Renal cortex interstitium (tissue), 11 donors: Measurements from ENCODE around the gene C2orf42. TPM values are rescaled to one million over a fixed set of nuclear protein-coding genes. Genes with fewer than 3 reads are reported as not detected.
"Not testable (repeated sequence)": the region's sequence is repeated elsewhere in the genome, so short reads cannot be mapped to it uniquely, and the experiment has no call there.

ENCODE experiments used
- DNase-seq, 11 donors: peaks; one replicate each; pipeline ENCODE4 v3.0.0-alpha.2; 2013; ENCODE audit warnings: low read depth in 9 of 11, low spot score in 4 of 11; ENCODE audit errors: extremely low read depth in 1 of 11
- polyA plus RNA-seq, 3 donors: library from polyadenylated mRNA; unstranded; fragments of 120-200 nt; gene quantifications; one replicate each; pipeline ENCODE4 v1.2.1, GENCODE V29; 2013; ENCODE audit not compliant: insufficient read length in 3 of 3

C2orf42 gene
- polyA plus RNA-seq, 3 donors: 14.9 to 18.3 (median 15.5) TPM

DNA sequence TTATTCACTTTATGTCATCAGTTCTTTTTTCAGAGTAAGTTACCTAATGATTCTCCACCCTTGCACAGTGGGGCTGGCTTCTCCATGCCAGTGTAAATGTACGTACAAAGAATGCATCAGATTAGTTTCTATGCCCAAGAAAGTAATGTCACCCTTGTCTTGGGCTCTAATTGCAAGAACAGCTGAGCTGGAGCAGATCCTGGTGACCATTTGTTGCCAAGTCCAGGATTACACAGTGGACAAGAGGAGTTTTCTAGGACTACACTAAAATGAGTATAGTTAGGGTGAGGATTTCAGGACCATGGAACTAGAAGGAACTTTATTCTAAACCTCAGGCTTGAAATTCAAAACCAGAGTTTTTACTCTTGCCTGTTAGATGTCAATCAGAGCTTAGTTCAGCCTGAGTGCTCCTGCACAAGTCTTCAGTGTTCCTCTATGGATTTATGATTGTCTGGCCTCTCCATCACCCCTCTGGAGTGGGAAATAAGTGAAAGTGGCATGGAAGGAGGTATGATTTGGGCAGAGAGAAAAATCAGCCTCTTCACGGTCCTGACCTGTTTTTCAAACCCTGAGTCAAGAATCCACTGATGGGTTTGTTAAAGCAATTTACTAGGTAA is 73.8 kb downstream of the C2orf42 start:
- no peak for DNase-seq

DNA sequence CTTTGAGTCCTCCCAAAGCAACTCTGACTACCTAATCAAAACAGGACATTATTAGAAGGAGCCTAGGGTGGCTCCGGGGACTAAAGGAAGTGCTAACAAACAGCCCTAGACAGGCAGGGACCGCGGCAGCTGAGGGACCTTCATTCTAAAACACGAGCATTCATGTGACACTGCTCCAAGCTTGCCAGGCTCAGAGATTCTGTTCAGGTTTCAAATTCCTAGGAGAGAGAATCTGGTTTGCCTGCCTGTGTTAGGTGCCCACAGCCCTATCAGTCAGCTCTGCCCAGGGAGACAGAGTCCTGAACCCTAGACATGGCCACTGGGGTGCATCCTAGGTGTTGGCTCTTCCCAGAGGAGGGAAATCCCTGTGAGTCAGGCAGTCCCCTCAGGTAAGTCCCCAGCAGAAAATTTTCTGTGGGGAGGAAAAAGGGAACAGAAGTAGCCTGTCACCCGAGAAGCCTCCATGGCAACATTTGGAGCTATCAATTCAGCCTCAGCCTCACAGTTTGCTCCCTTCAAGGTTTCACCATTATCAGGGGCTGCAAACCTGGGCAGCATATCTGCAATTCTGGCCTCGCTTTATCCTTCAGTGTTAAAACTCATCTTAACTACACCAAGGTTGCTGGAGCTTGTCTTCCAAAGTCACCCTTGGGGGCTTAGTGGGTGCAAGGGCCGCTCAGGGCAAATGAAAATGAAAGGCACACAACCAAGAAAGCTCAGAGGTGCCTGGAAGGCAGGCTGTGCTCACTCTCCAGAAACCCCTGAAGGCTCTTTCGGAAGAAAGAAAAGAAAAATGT is 75.0 kb downstream of the C2orf42 start:
- DNase-seq: no peak

DNA sequence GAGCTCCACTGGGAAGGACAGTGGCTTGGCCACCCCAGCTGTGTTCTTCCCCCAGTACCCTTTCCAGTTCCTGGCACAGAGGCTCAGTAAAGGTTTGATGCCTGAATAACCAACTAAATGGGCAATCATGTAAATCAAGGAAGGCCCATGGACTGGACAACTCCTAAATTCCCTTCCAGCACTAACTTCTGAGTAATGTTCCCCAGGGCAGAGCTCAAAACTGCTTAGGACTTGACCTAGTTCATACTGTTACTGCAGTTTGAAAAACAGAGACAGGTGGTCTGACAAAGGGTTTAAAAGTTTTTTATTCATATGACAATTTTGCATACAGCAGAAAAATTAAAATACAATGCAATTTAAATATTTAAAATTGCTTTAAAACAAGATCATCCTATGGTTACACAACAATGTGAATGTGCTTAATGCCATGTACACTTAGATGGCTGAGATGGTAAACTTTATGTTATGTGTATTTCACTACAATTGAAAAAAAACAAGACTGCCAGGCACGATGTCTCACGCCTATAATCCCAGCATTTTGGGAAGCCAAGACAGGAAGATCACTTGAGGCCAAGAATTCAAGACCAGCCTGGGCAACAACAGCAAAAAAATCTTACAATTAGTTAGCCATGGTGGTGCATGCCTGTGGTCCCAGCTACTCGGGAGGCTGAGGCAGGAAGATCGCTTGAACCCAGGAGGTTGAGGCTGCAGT is 77.3 kb downstream of the C2orf42 start:
- DNase-seq: no peak

DNA sequence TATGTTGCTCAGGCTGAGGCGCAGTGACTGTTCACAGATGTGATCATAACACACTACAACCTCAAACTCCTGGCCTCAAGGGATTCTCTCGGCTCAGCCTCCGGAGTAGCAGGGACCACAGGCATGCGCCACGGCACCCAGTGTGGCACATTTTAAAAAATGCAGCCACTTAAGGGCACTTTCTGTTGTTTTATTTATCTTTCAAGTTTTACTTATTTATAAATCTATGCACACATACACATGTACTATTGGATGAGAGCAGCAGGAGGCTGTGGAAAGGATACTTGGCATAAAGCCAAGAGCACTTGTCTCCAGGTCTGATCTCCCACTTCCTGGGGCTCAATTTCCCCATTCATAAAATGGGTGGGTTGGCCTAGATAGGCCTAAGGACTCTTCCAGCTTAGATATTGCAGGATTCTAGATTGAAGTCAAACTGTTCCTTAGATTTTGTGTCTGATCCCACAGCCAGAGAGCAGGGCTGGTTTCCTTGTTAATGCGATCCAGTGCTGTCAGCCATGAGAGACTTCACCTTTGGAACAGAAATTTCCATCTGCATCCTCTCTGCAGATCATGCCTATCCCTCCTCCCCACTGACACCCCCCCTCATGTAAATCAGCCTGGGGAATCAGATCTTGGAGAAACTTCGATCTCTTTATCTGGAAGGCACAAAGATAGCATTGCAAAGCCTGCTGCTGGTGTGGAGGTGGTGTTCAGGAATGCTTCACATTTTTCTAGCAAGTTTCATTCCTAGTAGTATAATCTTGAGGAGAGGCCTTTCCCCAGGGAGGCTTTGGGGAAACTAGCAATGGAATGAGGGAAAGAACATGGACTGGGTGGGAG is 78.8 kb downstream of the C2orf42 start:
- DNase-seq: no peak

DNA sequence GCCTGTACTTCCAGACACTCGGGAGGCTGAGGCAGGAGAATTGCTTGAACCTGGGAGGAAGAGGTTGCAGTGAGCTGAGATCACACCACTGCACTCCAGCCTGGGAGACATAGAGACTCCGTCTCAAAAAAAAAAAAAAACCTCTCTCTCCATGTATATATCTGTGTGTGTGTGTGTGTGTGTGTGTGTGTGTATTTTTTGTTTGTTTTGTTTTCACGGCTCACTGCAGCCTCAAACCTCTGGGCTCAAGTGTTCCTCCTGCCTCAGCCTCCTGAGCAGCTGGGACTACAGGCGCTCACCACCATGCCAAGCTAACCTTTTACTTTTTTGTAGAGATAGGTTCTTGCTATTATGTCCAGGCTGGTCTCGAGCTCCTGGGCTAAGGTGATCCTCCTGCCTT is 80.4 kb downstream of the C2orf42 start:
- DNase-seq: not testable (repeated sequence)

DNA sequence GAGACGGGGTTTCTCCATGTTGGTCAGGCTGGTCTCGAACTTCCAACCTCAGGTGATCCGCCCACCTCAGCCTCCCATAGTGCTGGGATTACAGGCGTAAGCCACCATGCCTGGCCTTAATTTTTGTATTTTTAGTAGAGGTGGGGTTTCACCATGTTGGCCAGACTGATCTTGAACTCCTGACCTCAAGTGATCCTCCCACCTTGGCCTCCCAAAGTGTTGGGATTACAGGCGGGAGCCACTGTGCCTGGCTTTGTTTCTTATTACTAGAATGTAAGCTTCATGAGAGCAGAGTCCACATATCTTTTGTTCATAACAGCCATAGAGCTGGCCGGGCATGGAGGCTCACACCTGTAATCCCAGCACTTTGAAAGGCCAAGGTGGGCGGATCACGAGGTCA is 84.7 kb downstream of the C2orf42 start:
- not testable (repeated sequence) for DNase-seq

DNA sequence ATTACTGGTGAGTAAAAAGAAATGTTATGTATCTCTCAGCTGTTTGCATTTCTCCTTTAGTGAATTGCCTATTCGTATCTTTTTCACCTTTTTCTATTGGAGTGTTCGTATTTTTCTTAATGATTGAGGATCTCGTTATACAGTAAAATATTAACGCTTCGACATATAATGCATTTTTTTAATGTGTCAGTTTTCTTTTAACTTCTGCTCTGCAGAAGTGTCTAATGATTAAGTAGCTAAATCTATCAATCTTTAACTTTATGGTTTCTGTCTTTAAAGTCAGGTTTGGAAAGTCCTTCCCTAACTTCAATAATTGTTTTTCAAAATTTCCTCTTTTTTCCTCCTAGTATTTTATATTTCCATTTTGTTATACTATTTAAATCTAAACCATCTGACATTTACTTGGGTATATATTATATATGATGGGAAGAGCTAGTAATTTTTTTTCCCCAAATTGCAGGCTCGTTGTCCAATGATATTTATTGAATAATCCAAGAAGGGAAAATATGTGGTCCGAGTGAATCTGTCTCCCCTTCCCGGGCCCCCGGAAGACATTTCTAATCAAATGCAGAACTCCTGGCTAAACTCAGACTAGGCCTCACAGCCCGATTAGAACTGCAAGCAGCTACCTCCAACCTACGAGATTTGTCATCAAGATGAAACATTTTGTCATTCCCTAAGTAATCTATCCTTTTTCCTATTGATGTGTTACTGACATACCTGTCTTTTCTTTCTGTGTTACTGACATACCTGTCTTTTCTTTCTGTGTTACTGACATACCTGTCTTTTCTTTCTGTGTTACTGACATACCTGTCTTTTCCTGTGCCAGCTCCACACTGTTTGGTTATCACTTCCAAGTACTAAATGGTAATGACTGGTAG is 86.3 kb downstream of the C2orf42 start:
- peak in 3 of 11 donors; percentile 80 to 89 (median 82) for DNase-seq

DNA sequence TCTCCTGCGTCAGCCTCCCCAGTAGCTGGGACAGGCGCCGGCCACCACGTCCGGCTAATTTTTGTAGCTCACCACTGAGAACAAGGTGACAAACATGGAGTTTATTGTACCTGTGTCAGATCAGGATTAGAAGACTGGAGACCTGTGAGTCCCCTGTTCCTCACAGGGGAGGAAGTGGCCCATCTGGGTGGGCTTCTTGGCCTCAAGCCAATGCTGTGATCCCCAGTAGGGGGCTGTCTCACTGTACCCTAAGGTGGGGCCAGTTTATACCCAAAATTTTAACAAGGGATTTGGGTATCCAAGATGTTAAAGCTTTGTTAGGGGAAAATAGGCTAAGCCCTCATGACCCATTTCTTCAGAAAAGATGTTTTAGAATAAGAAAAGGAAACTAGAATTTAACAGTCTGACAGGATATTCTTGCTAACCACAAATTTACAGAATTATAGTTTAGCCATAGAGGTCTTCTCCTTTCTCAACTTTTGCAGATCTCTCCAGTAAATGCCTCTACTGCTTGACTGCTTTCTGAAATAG is 87.2 kb downstream of the C2orf42 start:
- DNase-seq: no peak

DNA sequence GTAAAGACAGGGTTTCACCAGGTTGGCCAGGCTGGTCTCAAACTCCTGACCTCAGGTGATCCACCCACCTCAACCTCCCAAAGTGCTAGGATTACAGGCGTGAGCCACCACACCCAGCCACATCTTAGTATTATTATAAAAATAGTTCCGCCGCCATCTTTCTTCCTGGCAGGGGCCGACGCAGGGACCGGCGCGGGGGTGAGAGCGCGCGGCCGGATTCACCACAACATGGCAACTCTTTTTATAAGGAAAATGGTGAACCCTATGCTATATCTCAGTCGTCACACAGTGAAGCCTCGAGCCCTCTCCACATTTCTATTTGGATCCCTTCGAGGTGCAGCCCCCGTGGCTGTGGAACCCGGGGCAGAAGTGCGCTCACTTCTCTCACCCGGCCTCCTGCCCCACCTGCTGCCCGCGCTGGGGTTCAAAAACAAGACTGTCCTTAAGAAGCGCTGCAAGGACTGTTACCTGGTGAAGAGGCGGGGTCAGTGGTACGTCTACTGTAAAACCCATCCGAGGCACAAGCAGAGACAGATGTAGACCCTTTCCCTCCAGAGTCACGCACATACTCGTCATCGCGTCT is 88.4 kb downstream of the C2orf42 start:
- DNase-seq: not testable (repeated sequence)

DNA sequence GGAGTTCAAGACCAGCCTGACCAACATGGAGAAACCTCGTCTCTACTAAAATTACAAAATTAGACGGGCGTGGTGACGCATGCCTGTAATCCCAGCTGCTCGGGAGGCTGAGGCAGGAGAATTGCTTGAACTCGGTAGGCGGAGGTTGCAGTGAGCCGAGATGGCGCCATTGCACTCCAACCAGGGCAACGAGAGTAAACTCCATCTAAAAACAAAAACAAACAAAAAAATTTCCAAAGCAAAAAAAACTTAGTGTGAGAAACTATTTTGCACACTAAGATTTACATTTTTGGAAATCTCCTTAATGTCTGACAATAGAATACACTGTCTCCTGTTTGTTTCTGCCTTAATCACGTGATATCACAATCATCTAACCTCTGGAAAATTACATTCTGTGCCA is 89.1 kb downstream of the C2orf42 start:
- DNase-seq: not testable (repeated sequence)

DNA sequence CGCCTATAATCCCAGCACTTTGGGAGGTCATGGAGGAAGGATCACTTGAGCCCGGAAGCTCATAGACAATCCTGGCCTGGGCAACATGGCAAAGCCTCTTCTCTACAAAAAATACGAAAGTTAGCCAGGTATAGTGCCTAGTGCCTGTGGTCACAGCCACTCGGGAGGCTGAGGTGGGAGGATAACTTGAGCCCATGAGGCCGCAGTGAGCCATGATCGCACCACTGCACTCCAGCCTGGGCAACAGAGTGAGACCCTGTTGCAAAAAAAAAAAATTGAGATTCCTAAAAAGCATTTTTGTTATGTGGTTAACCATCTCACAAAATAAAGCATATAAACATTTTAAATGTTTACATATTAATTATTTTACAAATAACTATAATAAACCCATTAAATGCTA is 89.6 kb downstream of the C2orf42 start:
- no peak for DNase-seq

Other genes starting within 250 kb of the C2orf42 start
- gene ASPRV1, start 229.4 kb downstream of the C2orf42 start, polyA plus RNA-seq: 1 to 10 TPM; 3.8 to 5.6 (median 4.7) TPM
- gene PCBP1, start 103.5 kb downstream of the C2orf42 start, polyA plus RNA-seq: 100 to 1,000 TPM; 255 to 338 (median 320) TPM
- 100 to 1,000 TPM; 447 to 578 (median 525) TPM for gene TIA1, start 57.6 kb upstream of the C2orf42 start, polyA plus RNA-seq
- 10 to 100 TPM; 69.7 to 91.0 (median 74.5) TPM for gene PCYOX1, start 67.1 kb upstream of the C2orf42 start, polyA plus RNA-seq
- 100 to 1,000 TPM; 107 to 171 (median 169) TPM for gene SNRPG, start 102.7 kb upstream of the C2orf42 start, polyA plus RNA-seq
- 10 to 100 TPM; 72.5 to 78.8 (median 77.6) TPM for gene FAM136A, start 111.0 kb upstream of the C2orf42 start, polyA plus RNA-seq